ENCODE results near the gene ZBED4. TPM values are rescaled to one million over a fixed set of nuclear protein-coding genes. Genes with fewer than 3 reads are reported as not detected.

ZBED4 gene
- total and polyA plus RNA-seq, 8 donors: 12.8 to 19.8 (median 15.1) TPM

GRCh38 chr22:49878206-49878605, 24.6 kb downstream of the ZBED4 start:
- ATAC-seq (no peak), DNase-seq (no peak)
- no peaks in the 10 kb centered on the region for H3K9me3 ChIP-seq
- intact Hi-C loops (cut with DNase I): no loop called here
- H3K27ac ChIP-seq: no peak overlapping the region
- H3K4me3 ChIP-seq: no peak overlapping the region
- H3K27me3 ChIP-seq: no peaks in the 10 kb centered on the region
- TF ChIP-seq, protein P1, sequence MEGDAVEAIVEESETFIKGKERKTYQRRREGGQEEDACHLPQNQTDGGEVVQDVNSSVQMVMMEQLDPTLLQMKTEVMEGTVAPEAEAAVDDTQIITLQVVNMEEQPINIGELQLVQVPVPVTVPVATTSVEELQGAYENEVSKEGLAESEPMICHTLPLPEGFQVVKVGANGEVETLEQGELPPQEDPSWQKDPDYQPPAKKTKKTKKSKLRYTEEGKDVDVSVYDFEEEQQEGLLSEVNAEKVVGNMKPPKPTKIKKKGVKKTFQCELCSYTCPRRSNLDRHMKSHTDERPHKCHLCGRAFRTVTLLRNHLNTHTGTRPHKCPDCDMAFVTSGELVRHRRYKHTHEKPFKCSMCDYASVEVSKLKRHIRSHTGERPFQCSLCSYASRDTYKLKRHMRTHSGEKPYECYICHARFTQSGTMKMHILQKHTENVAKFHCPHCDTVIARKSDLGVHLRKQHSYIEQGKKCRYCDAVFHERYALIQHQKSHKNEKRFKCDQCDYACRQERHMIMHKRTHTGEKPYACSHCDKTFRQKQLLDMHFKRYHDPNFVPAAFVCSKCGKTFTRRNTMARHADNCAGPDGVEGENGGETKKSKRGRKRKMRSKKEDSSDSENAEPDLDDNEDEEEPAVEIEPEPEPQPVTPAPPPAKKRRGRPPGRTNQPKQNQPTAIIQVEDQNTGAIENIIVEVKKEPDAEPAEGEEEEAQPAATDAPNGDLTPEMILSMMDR (IDR thresholded peaks at IDR 0.05): no peak
- H3K4me1 ChIP-seq: no peaks in the 10 kb centered on the region
- H3K36me3 ChIP-seq: peaks cover 0 to 7% of the 10 kb centered on the region in 2 donors

DNA sequence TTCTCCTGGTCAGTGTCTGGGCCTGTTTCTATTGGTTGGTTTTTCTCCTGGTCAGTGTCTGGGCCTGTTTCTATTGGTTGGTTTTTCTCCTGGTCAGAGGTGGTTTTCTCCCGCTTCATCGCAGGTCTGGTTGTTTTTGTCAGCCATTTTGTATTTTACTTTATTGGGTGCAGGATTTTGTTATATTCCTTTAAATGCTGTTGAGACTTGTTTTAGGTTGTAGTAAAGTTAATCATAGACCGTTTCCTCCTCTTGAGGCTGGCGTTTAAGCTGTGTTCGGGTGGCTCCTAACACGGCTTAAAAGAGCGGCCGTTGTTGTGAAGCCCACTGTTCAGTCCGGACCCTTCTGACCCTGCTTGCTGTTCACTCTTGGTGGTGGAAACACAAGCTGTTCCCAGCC, 26.2 kb downstream of the ZBED4 start:
- no peak for DNase-seq
- H3K4me1 ChIP-seq: no peaks in the 10 kb centered on the region
- intact Hi-C loops (cut with DNase I): no loop called here
- peaks cover 0 to 21% of the 10 kb centered on the region in 2 donors for H3K36me3 ChIP-seq
- H3K27me3 ChIP-seq: no peaks in the 10 kb centered on the region
- no peak overlapping the region for H3K4me3 ChIP-seq
- TF ChIP-seq, protein P1 (IDR thresholded peaks at IDR 0.05): no peak
- no peak overlapping the region for H3K27ac ChIP-seq
- no peak for ATAC-seq
- H3K9me3 ChIP-seq: no peaks in the 10 kb centered on the region

DNA sequence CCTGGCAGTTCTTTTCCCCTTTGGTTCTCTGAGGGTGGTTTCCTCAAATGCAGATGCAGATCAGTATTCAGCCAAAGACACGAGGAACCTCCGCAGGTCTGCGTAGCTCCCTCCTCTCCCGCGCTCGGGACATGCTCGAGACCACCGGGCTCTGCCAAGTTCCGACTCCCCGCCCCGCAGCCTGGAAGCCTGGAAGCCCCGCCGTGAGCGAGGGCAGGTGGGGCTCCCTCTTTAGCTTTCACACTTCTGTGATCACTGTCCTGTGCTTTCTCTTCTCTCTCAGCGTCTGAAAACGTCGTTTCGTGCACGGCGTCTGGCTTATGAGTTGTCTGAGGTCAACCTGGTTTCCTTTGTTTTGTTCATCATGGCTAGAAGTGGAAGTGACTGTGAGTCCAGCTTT, 26.6 kb downstream of the ZBED4 start:
- TF ChIP-seq, protein P1 (IDR thresholded peaks at IDR 0.05): no peak
- intact Hi-C loops (cut with DNase I): no loop called here
- H3K4me3 ChIP-seq: no peak overlapping the region
- no peaks in the 10 kb centered on the region for H3K4me1 ChIP-seq
- DNase-seq (no peak), ATAC-seq (no peak)
- H3K27me3 ChIP-seq: no peaks in the 10 kb centered on the region
- H3K9me3 ChIP-seq: no peaks in the 10 kb centered on the region
- peaks cover 0 to 25% of the 10 kb centered on the region in 2 donors for H3K36me3 ChIP-seq
- no peak overlapping the region for H3K27ac ChIP-seq

GRCh38 chr22:49881856-49882255, 28.2 kb downstream of the ZBED4 start:
- Histone ChIP-seq H3K27ac (no peak overlapping the region), H3K9me3 (no peaks in the 10 kb centered on the region), H3K36me3 (peaks cover 0 to 41% of the 10 kb centered on the region in 2 donors), H3K27me3 (no peaks in the 10 kb centered on the region), H3K4me3 (no peak overlapping the region), H3K4me1 (no peaks in the 10 kb centered on the region)
- DNase-seq: no peak
- intact Hi-C loops (cut with DNase I): no loop called here
- no peak for ATAC-seq
- TF ChIP-seq, protein P1 (IDR thresholded peaks at IDR 0.05): no peak

GRCh38 chr22:49882519-49883293, 29.1 kb downstream of the ZBED4 start:
- Histone ChIP-seq H3K36me3 (peaks cover 0 to 45% of the 10 kb centered on the region in 2 donors), H3K4me1 (no peaks in the 10 kb centered on the region), H3K27ac (no peak overlapping the region), H3K27me3 (no peaks in the 10 kb centered on the region), H3K4me3 (no peak overlapping the region), H3K9me3 (no peaks in the 10 kb centered on the region)
- TF ChIP-seq, protein P1 (IDR thresholded peaks at IDR 0.05): no peak
- no peak for DNase-seq
- intact Hi-C loops (cut with DNase I): no loop called here
- no peak for ATAC-seq
